ENCODE measurements around the gene COMT. TPM values are rescaled to one million over a fixed set of nuclear protein-coding genes. Genes with fewer than 3 reads are reported as not detected.

Gene COMT
- total and polyA plus RNA-seq, 8 donors: 47.9 to 95.0 (median 62.3) TPM

GRCh38 chr22:19911540-19912270 is 29.9 kb upstream of the COMT start:
- intact Hi-C loops (cut with DNase I): loop anchor here in 1 of 3 donors (2.0 kb wide), 1 partner anchor 181 kb away; no protein-coding TSS in a partner anchor
- no peaks in the 10 kb centered on the region for H3K4me1 ChIP-seq
- peaks cover 0 to 25% (median 21%) of the 10 kb centered on the region in 3 donors for H3K36me3 ChIP-seq
- DNase-seq (peak in 1 of 6 donors; percentile 60), FAIRE-seq (no peak), ATAC-seq (no peak)
- TF ChIP-seq, protein P1, sequence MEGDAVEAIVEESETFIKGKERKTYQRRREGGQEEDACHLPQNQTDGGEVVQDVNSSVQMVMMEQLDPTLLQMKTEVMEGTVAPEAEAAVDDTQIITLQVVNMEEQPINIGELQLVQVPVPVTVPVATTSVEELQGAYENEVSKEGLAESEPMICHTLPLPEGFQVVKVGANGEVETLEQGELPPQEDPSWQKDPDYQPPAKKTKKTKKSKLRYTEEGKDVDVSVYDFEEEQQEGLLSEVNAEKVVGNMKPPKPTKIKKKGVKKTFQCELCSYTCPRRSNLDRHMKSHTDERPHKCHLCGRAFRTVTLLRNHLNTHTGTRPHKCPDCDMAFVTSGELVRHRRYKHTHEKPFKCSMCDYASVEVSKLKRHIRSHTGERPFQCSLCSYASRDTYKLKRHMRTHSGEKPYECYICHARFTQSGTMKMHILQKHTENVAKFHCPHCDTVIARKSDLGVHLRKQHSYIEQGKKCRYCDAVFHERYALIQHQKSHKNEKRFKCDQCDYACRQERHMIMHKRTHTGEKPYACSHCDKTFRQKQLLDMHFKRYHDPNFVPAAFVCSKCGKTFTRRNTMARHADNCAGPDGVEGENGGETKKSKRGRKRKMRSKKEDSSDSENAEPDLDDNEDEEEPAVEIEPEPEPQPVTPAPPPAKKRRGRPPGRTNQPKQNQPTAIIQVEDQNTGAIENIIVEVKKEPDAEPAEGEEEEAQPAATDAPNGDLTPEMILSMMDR (IDR thresholded peaks at IDR 0.05): no peak
- no peak overlapping the region for H3K4me3 ChIP-seq
- WGBS, 2 donors: 87 to 92% methylated on average over 12 of the region's 12 CpGs
- no peaks in the 10 kb centered on the region for H3K27me3 ChIP-seq
- H3K9me3 ChIP-seq: no peaks in the 10 kb centered on the region
- no peak overlapping the region for H3K27ac ChIP-seq

DNA sequence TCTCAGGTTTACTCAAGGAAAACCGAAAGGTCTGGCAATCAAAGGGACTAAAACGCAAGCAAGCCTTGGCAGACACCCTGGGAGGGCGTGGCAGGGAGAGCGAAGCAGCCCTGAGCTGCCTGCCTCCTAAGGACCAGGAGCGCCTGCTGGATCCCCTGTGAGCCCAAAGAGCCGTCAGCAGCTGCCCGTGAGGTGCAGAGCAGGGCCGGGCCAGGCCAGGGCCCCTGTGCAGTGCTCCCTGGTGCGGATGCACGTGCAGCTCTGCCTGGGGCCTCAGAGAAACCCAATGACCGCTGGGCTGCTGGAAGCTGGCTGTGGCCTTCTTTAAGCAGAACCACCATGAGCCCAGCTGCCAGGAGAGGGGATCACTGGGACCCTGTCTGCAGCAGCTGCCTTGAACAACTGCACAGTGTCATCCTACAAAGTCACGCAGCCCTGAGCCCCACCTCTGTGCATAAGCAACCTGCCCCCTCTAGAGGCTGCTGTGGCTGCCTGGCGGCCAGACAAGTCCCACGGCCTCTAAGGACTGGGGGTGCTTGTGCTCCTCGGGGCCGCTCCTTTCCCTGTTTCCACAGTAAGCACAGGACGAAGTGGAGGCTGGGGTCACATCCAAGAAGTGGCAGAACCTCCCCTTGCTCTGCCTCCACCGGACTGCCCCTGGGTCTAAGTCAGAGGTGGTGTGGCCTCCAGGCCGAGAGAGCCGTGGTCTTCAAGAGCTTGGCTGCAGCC is 29.1 kb upstream of the COMT start:
- DNase-seq: peak in 1 of 6 donors; percentile 44
- no peaks in the 10 kb centered on the region for H3K27me3 ChIP-seq
- WGBS, 2 donors: 85 to 89% methylated on average over 20 of the region's 20 CpGs
- H3K9me3 ChIP-seq: no peaks in the 10 kb centered on the region
- TF ChIP-seq, protein P1 (IDR thresholded peaks at IDR 0.05): no peak
- no peaks in the 10 kb centered on the region for H3K4me1 ChIP-seq
- no peak overlapping the region for H3K4me3 ChIP-seq
- intact Hi-C loops (cut with DNase I): no loop called here
- peaks cover 0 to 29% (median 23%) of the 10 kb centered on the region in 3 donors for H3K36me3 ChIP-seq
- ATAC-seq: no peak
- FAIRE-seq: no peak
- no peak overlapping the region for H3K27ac ChIP-seq

GRCh38 chr22:19913337-19913936 is 28.1 kb upstream of the COMT start:
- FAIRE-seq: no peak
- no peaks in the 10 kb centered on the region for H3K27me3 ChIP-seq
- WGBS, 2 donors: 87 to 90% methylated on average over 6 of the region's 6 CpGs
- no peak overlapping the region for H3K27ac ChIP-seq
- no peaks in the 10 kb centered on the region for H3K9me3 ChIP-seq
- no peak overlapping the region for H3K4me3 ChIP-seq
- DNase-seq: peak in 1 of 6 donors; percentile 4
- no peak for ATAC-seq
- H3K4me1 ChIP-seq: no peaks in the 10 kb centered on the region
- peaks cover 0 to 39% (median 32%) of the 10 kb centered on the region in 3 donors for H3K36me3 ChIP-seq
- intact Hi-C loops (cut with DNase I): no loop called here
- TF ChIP-seq, protein P1 (IDR thresholded peaks at IDR 0.05): no peak

DNA sequence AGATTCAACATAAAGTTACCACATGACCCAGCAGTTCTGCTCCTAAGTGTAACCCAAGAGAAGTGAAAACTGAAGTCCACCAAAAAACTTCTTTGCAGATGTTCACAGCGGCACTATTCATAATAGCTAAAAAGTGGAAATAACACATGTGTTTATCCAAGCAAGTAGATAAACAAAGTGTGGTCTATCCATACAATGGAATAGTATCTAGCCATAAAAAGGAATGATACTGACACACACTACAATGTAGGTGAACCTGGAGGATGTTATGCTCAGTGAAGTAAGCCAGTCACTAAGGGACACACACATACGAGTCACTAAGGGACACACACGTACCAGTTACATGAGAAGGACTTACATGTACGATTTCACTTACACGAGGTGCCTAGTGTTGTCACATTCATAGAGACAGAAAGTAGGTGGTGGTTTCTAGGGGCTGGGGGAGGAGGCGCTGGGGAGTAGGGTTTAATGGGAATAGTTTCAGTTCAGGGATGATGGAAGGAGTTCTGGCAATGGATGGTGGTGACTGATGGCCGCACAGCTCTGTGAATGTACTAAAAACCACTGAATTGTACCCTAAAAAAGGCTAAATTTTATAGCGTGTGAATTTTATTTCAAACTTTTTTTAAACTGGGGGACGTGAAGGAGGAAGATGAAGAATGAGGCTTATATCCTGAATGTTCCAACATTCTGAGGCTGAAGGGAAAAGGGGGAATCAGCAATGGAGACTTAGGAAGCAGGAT is 27.2 kb upstream of the COMT start:
- DNase-seq (no peak), FAIRE-seq (no peak), ATAC-seq (no peak)
- Histone ChIP-seq H3K36me3 (peaks cover 0 to 44% (median 36%) of the 10 kb centered on the region in 3 donors), H3K9me3 (no peaks in the 10 kb centered on the region), H3K27me3 (no peaks in the 10 kb centered on the region), H3K4me3 (no peak overlapping the region), H3K27ac (no peak overlapping the region), H3K4me1 (no peaks in the 10 kb centered on the region)
- TF ChIP-seq, protein P1 (IDR thresholded peaks at IDR 0.05): no peak
- intact Hi-C loops (cut with DNase I): no loop called here
- WGBS, 2 donors: 95 to 96% methylated on average over 9 of the region's 9 CpGs
